HG03060 (cell line): ENCODE measurements around the gene CCL27.

ENCODE experiments used
- ATAC-seq: cut with Tn5 transposase; IDR thresholded peaks from one replicate; pipeline ENCODE4 v1.9.1; 2021; ENCODE audit warnings: low read depth, moderate number of reproducible peaks; ENCODE audit not compliant: unreplicated experiment

The CCL27 gene

GRCh38 chr9:34628656-34629490, 33.6 kb downstream of the CCL27 start, which contains the start of gene ARID3C:
TSS of gene ARID3C (minus strand) at chr9:34629066. CDS start at chr9:34628014, 1,052 bp downstream.
- ATAC-seq = no peak

- ATAC-seq = no peak
These were observed 34.5 kb downstream of the CCL27 start for GRCh38 chr9:34627716-34628655.

- ATAC-seq = no peak
These were observed 37.3 kb downstream of the CCL27 start for GRCh38 chr9:34625186-34625486.

- ATAC-seq = no peak
These were observed 37.8 kb downstream of the CCL27 start for GRCh38 chr9:34624475-34625185.

- no peak for ATAC-seq
These were observed 38.9 kb downstream of the CCL27 start for GRCh38 chr9:34623374-34624235.

- peak; percentile 98 for ATAC-seq
These were observed 42.1 kb downstream of the CCL27 start, which contains the start of gene DCTN3 for GRCh38 chr9:34620061-34620994. TSS of gene DCTN3 (minus strand) at chr9:34620495. CDS start at chr9:34620464, 31 bp downstream.

- ATAC-seq = no peak
These were observed 47.3 kb downstream of the CCL27 start for GRCh38 chr9:34615132-34615531.

GRCh38 chr9:34612788-34613390, 49.6 kb downstream of the CCL27 start:
- ATAC-seq = no peak
